Stimulated activated CD4-positive, alpha-beta T cell treated with anti-CD3 and anti-CD28 coated beads, Interleukin-4, amount 100 ng/mL, for 4 hours (primary cell): Measurements from ENCODE around the gene RHOC.

Source experiments
- DNase-seq, 2 experiments: peaks; one replicate each; pipeline ENCODE4 v3.0.0-alpha.2; 2020

RHOC gene

DNA sequence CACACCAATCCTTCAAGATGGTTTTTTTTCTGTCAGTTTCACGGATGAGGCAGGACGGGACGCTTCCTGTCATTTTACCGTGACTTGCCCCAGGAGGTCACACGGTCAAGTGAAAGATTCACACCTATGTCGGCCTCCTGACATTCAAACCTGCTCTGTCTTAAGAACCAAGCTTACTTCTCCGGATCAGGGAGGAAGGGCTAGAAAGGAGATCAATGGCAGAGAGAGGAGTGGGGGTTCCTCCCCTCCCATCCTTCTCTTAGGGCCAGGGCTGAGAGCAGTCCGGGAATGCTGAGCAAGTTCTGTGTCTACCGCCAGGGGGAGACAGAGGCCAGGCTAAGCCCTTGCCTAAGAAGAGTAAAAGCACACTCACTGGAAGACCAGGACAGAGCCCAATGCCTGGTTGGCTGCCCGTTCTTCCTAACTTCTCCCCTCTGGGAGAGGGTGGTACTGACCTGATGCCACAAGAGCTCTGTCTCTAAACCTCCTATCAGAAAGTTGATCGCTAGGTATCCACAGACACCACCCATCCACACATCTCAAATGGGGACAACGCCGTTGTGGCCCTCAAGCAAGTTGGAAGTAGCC lies 9.3 kb upstream of the RHOC start:
- peak; percentile 74 to 76 for DNase-seq

DNA sequence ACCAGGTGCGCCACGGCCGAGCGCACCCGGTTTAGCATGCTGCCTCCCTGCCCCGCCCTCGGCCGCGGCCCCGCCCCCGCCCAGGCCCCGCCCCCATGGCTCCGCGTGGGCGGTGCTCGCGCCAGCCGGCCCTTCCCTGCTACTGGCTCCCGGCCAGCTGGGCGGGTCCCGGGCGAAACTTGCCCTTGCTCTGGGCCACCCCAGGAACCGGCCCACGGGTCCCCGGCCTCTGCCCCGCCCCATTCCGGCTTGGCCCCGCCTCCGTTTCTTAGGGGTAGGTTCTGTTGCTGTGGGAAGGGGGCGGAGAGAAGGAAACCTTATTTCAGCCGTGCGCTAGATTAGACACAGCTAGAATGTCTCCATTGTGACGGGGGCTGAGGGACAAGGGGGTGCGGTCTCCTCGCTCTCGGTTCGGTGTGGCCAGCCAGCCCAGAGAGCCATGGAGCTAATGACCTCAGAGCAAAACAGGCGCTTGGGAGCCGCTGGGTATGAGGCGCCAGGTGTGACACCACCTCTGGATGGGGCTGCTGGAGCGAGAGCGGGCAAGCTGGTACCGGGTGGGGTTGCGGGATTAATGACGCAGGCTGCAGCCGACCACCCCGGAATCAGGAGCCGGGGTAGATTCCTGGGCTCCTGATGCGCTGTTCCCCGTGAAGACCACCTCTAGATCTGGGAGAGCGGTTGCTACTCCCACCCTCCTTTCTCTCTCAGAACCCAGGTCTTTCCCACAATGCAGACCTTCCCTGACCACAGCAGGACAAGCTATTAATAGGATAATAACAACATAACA lies 8.5 kb upstream of the RHOC start, which contains the start of gene PPM1J:
Gene PPM1J (minus strand): TSS at position 69 of the 790 bp plus-strand sequence. CDS start 31 bp downstream, at position 38.
- peak; percentile 93 to 96 for DNase-seq

- DNase-seq, result no peak
These were observed 7.7 kb upstream of the RHOC start for GRCh38 chr1:112714313-112715263.

DNA sequence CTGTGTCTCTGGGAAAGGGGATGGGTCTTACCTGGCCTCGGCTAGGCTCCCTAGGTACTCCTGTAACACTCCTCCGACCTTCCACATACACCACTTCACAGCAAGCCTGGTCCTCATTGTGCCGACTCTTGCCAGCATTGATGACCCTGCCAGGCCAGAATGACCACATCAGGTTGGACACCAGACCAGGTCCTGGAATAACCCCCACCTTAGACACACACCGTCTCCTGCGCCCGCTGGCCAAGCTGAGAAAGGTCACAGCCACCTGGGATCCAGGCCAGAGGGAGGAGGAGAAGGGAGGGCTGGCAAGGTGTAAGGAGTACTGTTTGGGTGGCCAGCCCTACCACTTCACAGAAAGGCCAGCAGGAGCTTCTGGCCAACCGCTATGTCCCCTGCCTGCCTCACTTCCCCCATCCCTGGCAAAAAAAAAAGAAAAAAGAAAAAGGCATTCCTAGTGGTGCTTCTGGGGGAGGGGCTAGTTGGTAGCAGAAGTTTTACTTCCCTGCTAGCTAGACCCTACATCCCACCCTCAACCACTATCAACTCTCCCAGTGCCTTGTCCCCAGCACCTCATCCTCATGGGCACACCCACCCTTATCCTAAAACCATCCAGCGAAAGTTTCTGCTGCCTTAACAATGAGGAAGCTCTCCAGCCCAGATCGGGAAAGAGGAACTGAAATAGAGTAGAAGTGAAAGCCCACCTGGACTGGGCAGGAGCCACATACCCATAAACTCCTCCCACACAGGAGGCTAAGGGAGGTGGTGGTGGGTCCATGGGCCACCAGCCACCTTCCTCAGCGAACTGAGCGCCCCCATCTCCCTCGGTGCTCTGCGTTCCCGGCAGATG lies 6.8 kb upstream of the RHOC start:
- no peak for DNase-seq

DNA sequence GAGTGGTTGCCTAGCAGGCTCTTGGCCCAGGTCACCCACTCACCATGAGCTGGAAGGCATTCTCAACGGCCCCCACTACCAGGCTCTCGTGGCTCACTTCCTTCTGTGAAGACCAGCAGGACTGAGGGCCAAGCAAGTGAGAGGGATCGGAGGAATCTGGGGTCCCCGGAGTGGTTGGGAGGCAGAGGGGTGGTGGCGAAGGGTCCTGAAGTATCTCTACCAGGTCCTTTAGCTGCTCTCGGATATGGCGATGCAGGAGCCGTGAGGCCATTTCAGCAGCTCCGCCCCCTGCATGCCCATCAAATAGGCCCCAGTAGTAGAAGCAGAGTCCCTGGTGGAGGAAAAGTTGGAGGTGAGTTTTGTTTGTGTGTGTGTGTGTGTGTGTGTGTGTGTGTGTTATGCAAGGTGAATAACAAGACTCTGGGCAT lies 5.8 kb upstream of the RHOC start:
- no peak for DNase-seq

DNA sequence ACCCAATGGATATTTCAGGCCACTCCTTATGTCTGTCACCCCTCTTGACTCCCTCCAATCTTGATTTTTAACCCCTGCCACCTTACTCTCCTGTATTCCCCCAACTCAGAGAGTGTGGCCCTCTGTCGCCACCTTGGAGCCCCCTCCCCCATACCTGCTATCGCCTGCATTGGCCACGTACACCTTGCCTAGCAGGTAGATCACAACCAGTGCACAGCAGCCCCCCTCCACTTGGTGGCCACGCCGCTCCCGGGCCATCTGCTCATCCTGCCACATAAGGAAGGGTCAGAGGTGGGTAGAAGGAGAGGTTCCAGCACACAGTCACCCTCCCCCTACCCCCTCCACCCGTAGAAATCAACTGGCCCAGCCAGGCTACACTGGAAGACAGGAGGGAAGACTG lies 5.3 kb upstream of the RHOC start:
- no peak for DNase-seq

GRCh38 chr1:112711670-112712069 lies 4.7 kb upstream of the RHOC start:
- DNase-seq, result no peak

- DNase-seq, result no peak
These were observed 4.1 kb upstream of the RHOC start for GRCh38 chr1:112711041-112711440.

DNA sequence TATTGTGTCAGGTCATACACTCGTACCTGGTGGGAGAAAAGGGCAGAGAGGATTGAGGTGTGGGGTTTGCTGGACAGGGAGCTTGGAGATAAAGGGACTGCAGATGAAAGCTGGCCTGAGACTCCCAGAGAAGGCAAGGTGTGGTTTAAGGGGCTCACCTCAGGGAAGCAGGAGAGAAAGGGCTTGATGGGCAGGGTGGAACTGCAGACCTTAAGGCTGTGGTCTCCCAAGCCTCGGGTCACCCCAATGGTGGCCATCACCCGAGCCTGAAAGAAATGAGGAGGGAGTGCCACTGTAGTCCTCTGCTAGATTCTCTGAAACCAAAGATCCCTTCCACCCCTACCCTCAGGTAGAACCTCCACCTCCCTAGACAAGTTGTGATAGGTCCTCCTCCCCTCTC lies 3.7 kb upstream of the RHOC start:
- DNase-seq, result no peak

DNA sequence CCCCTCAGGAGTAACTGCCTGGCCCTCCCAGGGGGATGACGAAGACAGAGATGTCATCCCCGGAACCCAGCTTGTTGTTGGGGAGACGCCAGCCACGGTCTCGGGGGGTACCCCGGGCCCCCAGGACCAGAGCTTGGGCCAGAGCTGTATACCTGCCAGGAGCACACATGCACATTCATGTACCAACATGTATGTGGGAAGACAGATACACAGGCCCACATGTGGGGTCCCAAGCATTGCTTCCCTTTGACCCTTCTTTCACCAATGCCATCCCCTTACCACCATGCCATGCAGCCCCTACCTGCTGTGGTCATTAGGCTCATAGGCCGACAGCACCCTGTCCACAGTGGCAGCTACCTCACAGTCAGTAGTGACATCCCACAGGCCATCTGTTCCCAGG lies 3.2 kb upstream of the RHOC start:
- DNase-seq, result no peak

DNA sequence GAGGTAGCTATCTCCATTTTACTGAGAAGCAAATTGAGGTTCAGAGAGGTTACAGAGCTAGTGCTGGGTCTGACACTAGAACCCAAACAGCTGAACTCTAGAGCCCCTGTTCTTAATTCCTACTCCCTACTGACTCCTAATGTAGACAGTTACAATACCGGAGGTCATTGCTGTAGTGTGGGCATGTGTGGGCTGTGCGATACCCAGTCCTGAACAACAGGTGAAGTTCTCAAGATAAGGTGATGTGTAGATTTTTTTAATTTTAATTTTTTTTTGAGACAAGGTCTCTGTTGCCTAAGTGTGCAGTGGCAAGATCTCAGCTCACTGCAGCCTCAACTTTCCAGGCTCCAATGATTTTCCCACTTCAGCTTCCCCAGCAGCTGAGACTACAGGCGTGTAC lies 1.6 kb upstream of the RHOC start:
- no peak for DNase-seq

DNA sequence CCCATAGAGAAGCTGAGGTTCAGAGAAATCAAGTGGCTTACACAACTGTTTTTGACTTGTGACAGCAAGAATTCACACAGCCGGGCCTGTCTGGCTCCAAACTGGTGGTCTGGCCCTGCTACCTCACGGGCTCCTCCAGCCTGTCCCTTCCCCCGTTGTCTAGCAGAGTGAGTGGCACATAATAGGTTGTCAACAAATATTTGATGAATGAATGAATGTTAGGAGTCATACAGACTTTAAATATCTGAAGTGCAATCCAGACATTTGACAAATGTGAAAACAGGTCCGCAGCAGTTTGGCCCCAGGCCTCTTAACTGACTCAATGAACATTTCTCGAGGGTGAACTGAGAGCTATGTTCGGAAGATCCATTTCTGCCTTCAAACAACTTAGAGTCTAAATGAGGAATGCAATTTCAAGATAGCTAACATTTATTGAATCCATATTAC lies 1.1 kb upstream of the RHOC start:
- DNase-seq, result no peak

DNA sequence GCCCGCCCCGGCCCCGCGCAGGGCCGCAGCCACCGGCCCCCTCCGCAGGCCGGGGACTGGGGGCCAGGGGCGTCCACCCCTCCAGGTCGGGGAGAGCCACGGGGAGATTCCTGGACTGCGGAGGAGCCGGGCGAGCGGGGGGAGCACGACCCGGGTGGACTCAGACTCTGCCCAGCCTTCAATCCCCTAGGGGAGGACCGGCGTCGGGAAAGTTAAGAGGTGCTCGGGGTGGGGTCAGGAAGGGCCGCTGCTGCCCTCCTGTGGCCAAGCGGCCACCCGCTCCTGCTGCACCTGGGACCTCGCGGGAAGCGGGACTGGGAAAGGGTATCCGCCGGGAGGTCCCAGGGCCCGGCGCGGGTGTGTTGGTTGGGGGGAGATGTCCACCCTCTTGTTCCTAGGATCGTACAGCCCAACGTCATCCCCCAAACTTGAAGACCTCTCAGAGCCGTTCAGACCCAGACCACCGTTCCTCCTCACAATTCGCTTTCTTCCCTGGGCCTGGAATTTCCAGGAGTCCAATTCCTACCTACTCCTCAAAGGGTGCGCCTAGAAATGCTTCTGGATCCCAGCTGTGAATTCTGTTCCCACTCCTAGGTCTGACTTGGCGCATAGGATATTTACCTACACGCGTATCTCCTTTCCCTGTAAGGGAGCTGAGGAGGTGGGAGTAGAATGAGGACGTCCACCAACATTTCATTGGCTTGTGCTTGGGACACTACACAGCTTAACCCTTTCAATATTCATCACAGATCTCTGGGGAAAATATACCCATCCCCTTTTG lies 484 bp upstream of the RHOC start:
- peak; percentile 56 to 66 for DNase-seq

DNA sequence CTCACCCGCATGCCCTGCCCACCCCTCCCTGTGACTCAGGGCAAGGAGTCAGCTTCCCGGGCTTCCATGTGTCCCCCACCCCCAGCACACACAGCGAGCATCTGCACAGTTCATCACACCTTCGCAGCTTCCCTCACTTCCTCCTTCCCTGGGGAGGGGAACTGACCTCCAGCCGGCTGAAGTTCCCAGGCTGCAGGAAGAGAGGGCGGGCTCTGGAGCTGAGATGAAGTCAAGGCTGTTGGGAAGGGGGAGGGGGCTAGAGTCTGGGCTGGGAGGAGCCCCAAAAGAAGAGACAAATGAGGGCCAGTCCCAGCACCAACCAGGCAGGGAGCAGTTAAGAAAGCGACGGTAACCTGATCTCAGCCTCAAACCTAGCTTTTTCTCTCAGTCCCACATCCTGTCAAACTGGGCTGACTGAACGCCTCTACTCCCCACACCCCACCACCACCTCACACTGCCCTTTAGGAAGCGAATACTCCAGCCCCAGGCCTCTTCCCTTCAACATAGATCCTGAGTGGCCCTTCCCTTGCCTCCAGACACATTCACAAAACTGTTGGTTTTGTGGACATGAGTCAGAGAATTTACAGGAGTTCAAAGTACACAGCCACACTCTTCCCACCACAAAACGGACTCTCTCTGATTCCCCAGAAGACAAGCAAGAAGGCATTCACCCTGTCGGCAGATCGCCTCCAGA lies 1.8 kb downstream of the RHOC start:
- peak in 1 of 2 experiments; percentile 31 for DNase-seq

GRCh38 chr1:112704391-112704933 lies 2.5 kb downstream of the RHOC start:
- DNase-seq, result no peak

- no peak for DNase-seq
These were observed 3.2 kb downstream of the RHOC start for GRCh38 chr1:112703706-112704105.

GRCh38 chr1:112702420-112703261 lies 4.3 kb downstream of the RHOC start:
- no peak for DNase-seq

- no peak for DNase-seq
These were observed 4.9 kb downstream of the RHOC start for GRCh38 chr1:112702067-112702395.

DNA sequence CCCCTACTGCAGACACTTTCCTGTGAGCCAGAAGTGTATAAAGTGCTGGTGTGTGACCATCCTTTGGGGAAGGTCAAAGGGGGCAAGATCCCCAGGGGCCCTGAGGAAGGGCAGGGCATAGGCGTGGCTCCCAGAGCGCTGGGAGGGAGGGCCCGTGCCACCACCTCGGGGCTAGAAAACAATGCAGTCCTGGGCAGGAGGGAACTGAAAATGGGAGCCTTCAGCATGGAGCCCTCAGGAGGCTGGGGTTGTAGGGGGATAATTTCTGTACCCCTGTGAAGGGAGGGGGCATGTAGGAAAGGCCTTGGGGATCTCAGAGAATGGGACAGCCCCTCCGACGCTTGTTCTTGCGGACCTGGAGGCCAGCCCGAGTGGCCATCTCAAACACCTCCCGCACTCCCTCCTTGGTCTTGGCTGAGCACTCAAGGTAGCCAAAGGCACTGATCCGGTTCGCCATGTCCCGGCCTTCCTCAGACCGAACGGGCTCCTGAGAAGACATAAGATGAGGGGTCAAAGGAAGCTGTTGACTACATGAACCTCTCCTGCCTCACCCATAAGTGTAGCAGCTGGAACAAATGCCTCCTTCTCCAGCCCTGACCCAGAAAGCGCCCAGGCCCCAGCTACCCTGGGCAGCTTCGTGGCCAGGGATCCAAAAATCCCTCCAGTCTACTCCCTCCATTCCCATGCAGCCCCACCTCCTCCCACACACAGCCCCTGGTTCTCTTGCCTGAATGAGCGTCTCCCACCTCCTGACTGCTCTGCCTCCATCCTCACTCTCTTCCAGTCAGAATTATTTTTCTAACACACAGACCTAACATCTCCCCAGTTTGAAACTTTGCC lies 5.5 kb downstream of the RHOC start:
- DNase-seq, result no peak
